Karpas-422 (cell line): ENCODE measurements around the gene CHRNA4. TPM values are rescaled to one million over a fixed set of nuclear protein-coding genes. Genes with fewer than 3 reads are reported as not detected.

ENCODE experiments used
- DNase-seq: peaks from one replicate; pipeline ENCODE4 v3.0.0-alpha.2; 2015
- H2AFZ ChIP-seq: fragments of 200-600 bp; sonication (generic); 2 replicates; pipeline ENCODE4 v1.6.1; 2014; ENCODE audit warnings: antibody characterized with exemption, low read length, mixed read lengths
- H3K27ac ChIP-seq: fragments of 200-600 bp; sonication (generic); 2 replicates; pipeline ENCODE4 v1.5.1; 2014; ENCODE audit warnings: mild to moderate bottlenecking, low read length, moderate library complexity
- H3K27me3 ChIP-seq: fragments of 200-600 bp; sonication (generic); 2 replicates; pipeline ENCODE4 v1.6.1; 2014; ENCODE audit warnings: low read length, mixed read lengths
- H3K36me3 ChIP-seq: fragments of 200-600 bp; sonication (generic); 2 replicates; pipeline ENCODE4 v1.6.1; 2014; ENCODE audit warnings: low read length, mixed read lengths; ENCODE audit not compliant: insufficient read depth
- H3K4me1 ChIP-seq: fragments of 200-600 bp; sonication (generic); 2 replicates; pipeline ENCODE4 v1.6.1; 2014; ENCODE audit warnings: mild to moderate bottlenecking, low read length, mixed read lengths
- H3K4me2 ChIP-seq: fragments of 200-600 bp; sonication (generic); 2 replicates; pipeline ENCODE4 v1.6.1; 2014; ENCODE audit warnings: low read length, low read depth, mild to moderate bottlenecking; ENCODE audit not compliant: poor library complexity, severe bottlenecking
- H3K4me3 ChIP-seq: fragments of 200-600 bp; sonication (generic); 2 replicates; pipeline ENCODE4 v1.5.1; 2014; ENCODE audit warnings: mild to moderate bottlenecking, antibody characterized with exemption, low read length, mixed read lengths
- H3K79me2 ChIP-seq: fragments of 200-600 bp; sonication (generic); 2 replicates; pipeline ENCODE4 v1.6.1; 2014; ENCODE audit warnings: mild to moderate bottlenecking, low read length, mixed read lengths
- H3K9ac ChIP-seq: fragments of 200-600 bp; sonication (generic); 2 replicates; pipeline ENCODE4 v1.6.0; 2014; ENCODE audit warnings: low read length
- H3K9me2 ChIP-seq: fragments of 200-600 bp; sonication (generic), shearing (Covaris generic); replicated peaks from 2 replicates; pipeline ENCODE4 v1.6.0; 2014; ENCODE audit warnings: mild to moderate bottlenecking, low read length, moderate library complexity; ENCODE audit not compliant: insufficient read depth
- H3K9me3 ChIP-seq: fragments of 300-700, 200-600 bp; sonication (generic); 2 replicates; pipeline ENCODE4 v1.6.1; 2014; ENCODE audit warnings: low read length, mixed read lengths
- H4K20me1 ChIP-seq: fragments of 200-600 bp; sonication (generic); 2 replicates; pipeline ENCODE4 v1.6.1; 2014; ENCODE audit warnings: mild to moderate bottlenecking, antibody characterized with exemption, low read length, low read depth; ENCODE audit not compliant: insufficient read depth
- total RNA-seq: library from RNA; depleted of rRNA; stranded (reverse); fragments of >200 nt; shearing (Covaris generic); gene quantifications from 2 replicates; pipeline ENCODE4 v1.2.3, GENCODE V29; 2014; ENCODE audit warnings: low replicate concordance

The CHRNA4 gene
- total RNA-seq, 1 experiment from 2014 or later = not detected

- H3K4me3 ChIP-seq = no peak overlapping the region
- DNase-seq = no peak
- no peak overlapping the region for H3K4me2 ChIP-seq
- H3K27ac ChIP-seq = no peak overlapping the region
- no peaks in the 10 kb centered on the region for H3K4me1 ChIP-seq
- H3K9me2 ChIP-seq = no peaks in the 10 kb centered on the region
- H3K36me3 ChIP-seq = no peaks in the 10 kb centered on the region
- no peaks in the 10 kb centered on the region for H3K9me3 ChIP-seq
- no peak overlapping the region for H3K9ac ChIP-seq
- H2AFZ ChIP-seq = no peak overlapping the region
- no peaks in the 10 kb centered on the region for H4K20me1 ChIP-seq
- H3K79me2 ChIP-seq = no peaks in the 10 kb centered on the region
- no peaks in the 10 kb centered on the region for H3K27me3 ChIP-seq
Observed at GRCh38 chr20:63364801-63365585, 3.8 kb upstream of the CHRNA4 start.

GRCh38 chr20:63363981-63364561 lies 2.9 kb upstream of the CHRNA4 start:
- no peaks in the 10 kb centered on the region for H3K27me3 ChIP-seq
- H3K9me2 ChIP-seq = no peaks in the 10 kb centered on the region
- H3K36me3 ChIP-seq = no peaks in the 10 kb centered on the region

GRCh38 chr20:63363013-63363957 lies 2.1 kb upstream of the CHRNA4 start:
- no peak for DNase-seq
- no peak overlapping the region for H3K27ac ChIP-seq
- H3K4me1 ChIP-seq = no peaks in the 10 kb centered on the region
- H4K20me1 ChIP-seq = no peaks in the 10 kb centered on the region
- H3K9me3 ChIP-seq = no peaks in the 10 kb centered on the region
- no peaks in the 10 kb centered on the region for H3K79me2 ChIP-seq
- no peaks in the 10 kb centered on the region for H3K36me3 ChIP-seq
- H2AFZ ChIP-seq = no peak overlapping the region
- H3K9me2 ChIP-seq = no peaks in the 10 kb centered on the region
- H3K9ac ChIP-seq = no peak overlapping the region
- H3K27me3 ChIP-seq = no peaks in the 10 kb centered on the region
- H3K4me3 ChIP-seq = no peak overlapping the region
- H3K4me2 ChIP-seq = no peak overlapping the region

More at GRCh38 chr20:63363981-63364561, 2.9 kb upstream of the CHRNA4 start:
- Histone ChIP-seq H3K27ac (no peak overlapping the region), H4K20me1 (no peaks in the 10 kb centered on the region), H3K9ac (no peak overlapping the region), H3K4me2 (no peak overlapping the region), H3K4me1 (no peaks in the 10 kb centered on the region), H3K79me2 (no peaks in the 10 kb centered on the region), H2AFZ (no peak overlapping the region), H3K9me3 (no peaks in the 10 kb centered on the region), H3K4me3 (no peak overlapping the region)
- no peak for DNase-seq

GRCh38 chr20:63362436-63363009 lies 1.4 kb upstream of the CHRNA4 start:
- Histone ChIP-seq H3K36me3 (no peaks in the 10 kb centered on the region), H4K20me1 (no peaks in the 10 kb centered on the region), H3K4me3 (no peak overlapping the region), H3K4me2 (no peak overlapping the region), H2AFZ (no peak overlapping the region), H3K9me2 (no peaks in the 10 kb centered on the region), H3K9ac (no peak overlapping the region), H3K4me1 (no peaks in the 10 kb centered on the region), H3K27me3 (no peaks in the 10 kb centered on the region), H3K9me3 (no peaks in the 10 kb centered on the region), H3K27ac (no peak overlapping the region), H3K79me2 (no peaks in the 10 kb centered on the region)
- DNase-seq = no peak

- no peak overlapping the region for H3K4me3 ChIP-seq
- H2AFZ ChIP-seq = no peak overlapping the region
- no peak overlapping the region for H3K4me2 ChIP-seq
- no peaks in the 10 kb centered on the region for H4K20me1 ChIP-seq
- H3K36me3 ChIP-seq = no peaks in the 10 kb centered on the region
- H3K27me3 ChIP-seq = no peaks in the 10 kb centered on the region
- no peaks in the 10 kb centered on the region for H3K79me2 ChIP-seq
- H3K4me1 ChIP-seq = no peaks in the 10 kb centered on the region
- H3K27ac ChIP-seq = no peak overlapping the region
- H3K9me2 ChIP-seq = no peaks in the 10 kb centered on the region
- H3K9ac ChIP-seq = no peak overlapping the region
- H3K9me3 ChIP-seq = no peaks in the 10 kb centered on the region
- no peak for DNase-seq
Observed at GRCh38 chr20:63361519-63362435, 628 bp upstream of the CHRNA4 start.

- Histone ChIP-seq H3K4me2 (no peak overlapping the region), H3K27me3 (no peaks in the 10 kb centered on the region), H3K9me3 (no peaks in the 10 kb centered on the region), H3K79me2 (no peaks in the 10 kb centered on the region), H3K4me1 (no peaks in the 10 kb centered on the region), H3K9me2 (no peaks in the 10 kb centered on the region), H3K4me3 (no peak overlapping the region), H2AFZ (no peak overlapping the region), H3K27ac (no peak overlapping the region), H3K36me3 (no peaks in the 10 kb centered on the region), H3K9ac (no peak overlapping the region), H4K20me1 (no peaks in the 10 kb centered on the region)
- no peak for DNase-seq
Observed at GRCh38 chr20:63359937-63360849, 956 bp downstream of the CHRNA4 start.
